OCI-LY7 (cell line): ENCODE results near the gene TRPM3. TPM values are rescaled to one million over a fixed set of nuclear protein-coding genes. Genes with fewer than 3 reads are reported as not detected.

Source experiments
- BruUV-seq: library from RNA; stranded (reverse); fragments of 400-500 nt; replicated peaks from 2 replicates; lab custom pipeline; 2021; lab: Mats Ljungman, UMichigan
- CTCF ChIA-PET: fragments of 300-600 bp; sonication (Branson Sonifier 250); formaldehyde crosslinking; loops from one replicate; lab custom pipeline; 2022; ENCODE audit warnings: antibody characterized with exemption; ENCODE audit not compliant: unreplicated experiment; lab: Charles Lee
- POLR2A ChIA-PET: fragments of 300-600 bp; sonication (Branson Sonifier 250); formaldehyde crosslinking; loops from one replicate; lab custom pipeline; 2022; ENCODE audit warnings: antibody characterized with exemption; lab: Charles Lee
- DNase-seq: peaks from one replicate; pipeline ENCODE4 v3.0.0-alpha.2; 2015; ENCODE audit warnings: low spot score
- H2AFZ ChIP-seq: fragments of 200-600 bp; sonication (generic), shearing (Covaris generic); 2 replicates; pipeline ENCODE4 v1.6.1; 2014; ENCODE audit warnings: mild to moderate bottlenecking, antibody characterized with exemption, low read length, moderate library complexity
- H3K27ac ChIP-seq: fragments of 200-600 bp; sonication (generic); 2 replicates; pipeline ENCODE4 v1.5.1; 2014; ENCODE audit warnings: mixed run types, low read depth, mild to moderate bottlenecking, moderate library complexity, low read length, inconsistent platforms; ENCODE audit not compliant: poor library complexity, severe bottlenecking
- H3K36me3 ChIP-seq: fragments of 200-600 bp; sonication (generic); 2 replicates; pipeline ENCODE4 v1.6.1; 2014; ENCODE audit warnings: mild to moderate bottlenecking, antibody characterized with exemption, low read length, moderate library complexity, mixed read lengths; ENCODE audit not compliant: insufficient read depth
- H3K4me1 ChIP-seq: fragments of 200-600 bp; sonication (generic); 2 replicates; pipeline ENCODE4 v1.5.1; 2014; ENCODE audit warnings: mild to moderate bottlenecking, low read length; ENCODE audit not compliant: insufficient read depth, poor library complexity, severe bottlenecking
- H3K4me2 ChIP-seq: fragments of 200-600 bp; sonication (generic); 2 replicates; pipeline ENCODE4 v1.6.1; 2014; ENCODE audit warnings: mild to moderate bottlenecking, low read length
- H3K4me3 ChIP-seq: fragments of 200-600 bp; sonication (generic); 2 replicates; pipeline ENCODE4 v1.5.1; 2014; ENCODE audit warnings: mild to moderate bottlenecking, low read depth, low read length; ENCODE audit not compliant: poor library complexity, severe bottlenecking
- H3K79me2 ChIP-seq: fragments of 200-600 bp; sonication (generic); 2 replicates; pipeline ENCODE4 v1.6.1; 2016; ENCODE audit warnings: low read depth, mild to moderate bottlenecking, low read length, moderate library complexity, mixed read lengths; ENCODE audit not compliant: insufficient read depth
- H3K9me2 ChIP-seq: fragments of 200-600 bp; sonication (generic); 2 replicates; pipeline ENCODE4 v1.6.1; 2016; ENCODE audit warnings: mild to moderate bottlenecking, low read length, mixed read lengths; ENCODE audit not compliant: insufficient read depth
- H3K9me3 ChIP-seq: fragments of 200-600 bp; sonication (generic); 2 replicates; pipeline ENCODE4 v1.6.1; 2014; ENCODE audit warnings: mild to moderate bottlenecking, mixed run types, low read length, mixed read lengths
- H4K20me1 ChIP-seq: fragments of 200-600 bp; sonication (generic); 2 replicates; pipeline ENCODE4 v1.6.1; 2014; ENCODE audit warnings: mild to moderate bottlenecking, antibody characterized with exemption, low read length, moderate library complexity, mixed read lengths; ENCODE audit not compliant: insufficient read depth
- EZH2phosphoT487 ChIP-seq: fragments of 200-600 bp; sonication (generic); IDR thresholded peaks from 2 replicates; pipeline ENCODE4 v1.6.1; 2018; ENCODE audit warnings: low read depth, borderline replicate concordance, mild to moderate bottlenecking, mixed run types, antibody characterized with exemption, low read length, moderate library complexity, mixed read lengths
- intact Hi-C: fragments of 100-400 bp; cut with micrococcal nuclease; formaldehyde crosslinking; loops from one replicate; pipeline ENCODE4 v1.10.0; 2022; ENCODE audit not compliant: unreplicated experiment
- total RNA-seq, 2 experiments: library from RNA; depleted of rRNA in 1 of 2; stranded (reverse); fragments of >200 nt in 1 of 2; shearing (Covaris generic) in 1 of 2; gene quantifications; 2 replicates each; pipeline ENCODE4 v1.2.3, GENCODE V29; 2014 to 2022
- TF ChIP-seq, protein P1 (sequence below): fragments of 200-600 bp; sonication (generic); conservative IDR thresholded peaks from 2 replicates; pipeline ENCODE4 v1.5.1; 2014; ENCODE audit warnings: mild to moderate bottlenecking, antibody characterized with exemption, low read length, moderate library complexity, mixed read lengths

TRPM3 gene
- total RNA-seq, 2 experiments from 2014 or later, result not detected

DNA sequence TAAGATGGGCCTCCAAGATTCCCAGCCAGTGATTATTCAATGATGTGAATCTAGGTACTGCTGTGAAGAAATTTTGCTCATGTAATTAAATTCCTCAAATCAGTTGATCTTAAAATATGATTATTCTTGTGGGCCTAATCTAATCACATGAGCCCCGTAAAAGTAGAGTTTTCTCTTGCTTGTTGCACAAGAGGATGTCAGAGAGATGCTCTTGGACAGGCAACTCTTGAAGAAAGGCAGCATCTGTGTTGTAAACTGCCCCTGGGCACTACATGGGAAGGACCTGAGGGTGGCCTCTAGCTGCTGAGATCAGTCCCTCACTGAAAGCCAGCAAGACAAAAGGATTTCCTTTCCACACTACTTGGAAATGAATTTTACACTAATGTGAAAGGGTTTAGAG is 132.9 kb downstream of the TRPM3 start:
- Histone ChIP-seq H2AFZ (no peak overlapping the region), H3K36me3 (no peaks in the 10 kb centered on the region), H3K4me1 (no peaks in the 10 kb centered on the region), H3K9me2 (no peaks in the 10 kb centered on the region), H3K27ac (no peak overlapping the region), H3K4me2 (no peak overlapping the region), H3K79me2 (no peaks in the 10 kb centered on the region), H3K9me3 (no peaks in the 10 kb centered on the region), H3K4me3 (no peak overlapping the region), H4K20me1 (no peaks in the 10 kb centered on the region)
- no TSS peak for BruUV-seq
- intact Hi-C loops, result no loop called here
- ChIA-PET CTCF (no interaction called here), POLR2A (interaction anchor here (0.6 kb wide), 1 partner anchor 225 kb away, joined by 3 read pairs; no protein-coding TSS in a partner anchor)
- TF ChIP-seq, protein P1, sequence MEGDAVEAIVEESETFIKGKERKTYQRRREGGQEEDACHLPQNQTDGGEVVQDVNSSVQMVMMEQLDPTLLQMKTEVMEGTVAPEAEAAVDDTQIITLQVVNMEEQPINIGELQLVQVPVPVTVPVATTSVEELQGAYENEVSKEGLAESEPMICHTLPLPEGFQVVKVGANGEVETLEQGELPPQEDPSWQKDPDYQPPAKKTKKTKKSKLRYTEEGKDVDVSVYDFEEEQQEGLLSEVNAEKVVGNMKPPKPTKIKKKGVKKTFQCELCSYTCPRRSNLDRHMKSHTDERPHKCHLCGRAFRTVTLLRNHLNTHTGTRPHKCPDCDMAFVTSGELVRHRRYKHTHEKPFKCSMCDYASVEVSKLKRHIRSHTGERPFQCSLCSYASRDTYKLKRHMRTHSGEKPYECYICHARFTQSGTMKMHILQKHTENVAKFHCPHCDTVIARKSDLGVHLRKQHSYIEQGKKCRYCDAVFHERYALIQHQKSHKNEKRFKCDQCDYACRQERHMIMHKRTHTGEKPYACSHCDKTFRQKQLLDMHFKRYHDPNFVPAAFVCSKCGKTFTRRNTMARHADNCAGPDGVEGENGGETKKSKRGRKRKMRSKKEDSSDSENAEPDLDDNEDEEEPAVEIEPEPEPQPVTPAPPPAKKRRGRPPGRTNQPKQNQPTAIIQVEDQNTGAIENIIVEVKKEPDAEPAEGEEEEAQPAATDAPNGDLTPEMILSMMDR, result no peak
- TF ChIP-seq EZH2phosphoT487, result no peak
- DNase-seq, result no peak

- POLR2A ChIA-PET, result interaction anchor here (0.6 kb wide), 1 partner anchor 225 kb away, joined by 3 read pairs; no protein-coding TSS in a partner anchor
- Histone ChIP-seq H3K4me2 (no peak overlapping the region), H3K4me1 (no peaks in the 10 kb centered on the region), H4K20me1 (no peaks in the 10 kb centered on the region), H2AFZ (no peak overlapping the region), H3K9me2 (no peaks in the 10 kb centered on the region), H3K4me3 (no peak overlapping the region), H3K36me3 (no peaks in the 10 kb centered on the region), H3K9me3 (no peaks in the 10 kb centered on the region), H3K27ac (no peak overlapping the region), H3K79me2 (no peaks in the 10 kb centered on the region)
- DNase-seq, result no peak
- BruUV-seq, result no TSS peak
- intact Hi-C loops, result no loop called here
- no peak for TF ChIP-seq EZH2phosphoT487
- TF ChIP-seq, protein P1, result no peak
- CTCF ChIA-PET, result no interaction called here
These were observed 133.4 kb downstream of the TRPM3 start for GRCh38 chr9:70987986-70988385.

DNA sequence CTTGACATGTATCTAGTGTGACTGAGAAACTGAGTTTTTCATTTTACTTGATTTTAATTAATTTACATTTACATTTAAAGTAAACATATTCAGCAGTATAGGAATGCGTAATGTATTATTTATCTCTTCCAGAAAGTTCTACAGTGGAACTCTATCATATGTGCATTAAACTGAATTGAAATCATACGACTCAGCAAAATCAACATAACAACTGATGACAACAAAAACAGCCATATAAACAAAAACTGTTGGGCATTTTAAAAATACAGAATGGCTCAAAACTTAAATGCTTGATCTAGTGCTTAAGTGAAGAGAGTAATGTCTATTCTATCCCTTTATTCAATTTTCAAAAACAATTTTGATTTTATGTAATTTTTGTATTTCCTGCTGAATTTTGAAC is 134.4 kb downstream of the TRPM3 start:
- Histone ChIP-seq H3K27ac (no peak overlapping the region), H3K4me1 (no peaks in the 10 kb centered on the region), H4K20me1 (no peaks in the 10 kb centered on the region), H3K4me2 (no peak overlapping the region), H3K79me2 (no peaks in the 10 kb centered on the region), H3K9me2 (no peaks in the 10 kb centered on the region), H2AFZ (no peak overlapping the region), H3K9me3 (no peaks in the 10 kb centered on the region), H3K4me3 (no peak overlapping the region), H3K36me3 (no peaks in the 10 kb centered on the region)
- ChIA-PET POLR2A (no interaction called here), CTCF (no interaction called here)
- TF ChIP-seq, protein P1, result no peak
- TF ChIP-seq EZH2phosphoT487, result no peak
- no peak for DNase-seq
- intact Hi-C loops, result no loop called here
- BruUV-seq, result no TSS peak
